NOMO-1 (cell line): ENCODE measurements around the gene NAALAD2.
"Not testable (repeated sequence)": the region's sequence is repeated elsewhere in the genome, so short reads cannot be mapped to it uniquely, and the experiment has no call there.

Experiments used
- DNase-seq, 2 experiments: peaks; one replicate each; lab custom pipeline; 2025; ENCODE audit not compliant: unreplicated experiment in 2 of 2; lab: John Stamatoyannopoulos, UW

Gene NAALAD2

GRCh38 chr11:90239967-90240636 is 105.6 kb downstream of the NAALAD2 start:
- not testable (repeated sequence) for DNase-seq

- no peak for DNase-seq
These were observed 107.0 kb downstream of the NAALAD2 start for GRCh38 chr11:90241414-90241813.
